Astrocyte of the hippocampus (primary cell): Measurements from ENCODE around the gene SPIB.
"Not testable (repeated sequence)": the region's sequence is repeated elsewhere in the genome, so short reads cannot be mapped to it uniquely, and the experiment has no call there.

ENCODE experiments used
- DNase-seq: peaks from one replicate; pipeline ENCODE4 v3.0.0; 2011; ENCODE audit warnings: low read depth, low spot score

The SPIB gene

DNA sequence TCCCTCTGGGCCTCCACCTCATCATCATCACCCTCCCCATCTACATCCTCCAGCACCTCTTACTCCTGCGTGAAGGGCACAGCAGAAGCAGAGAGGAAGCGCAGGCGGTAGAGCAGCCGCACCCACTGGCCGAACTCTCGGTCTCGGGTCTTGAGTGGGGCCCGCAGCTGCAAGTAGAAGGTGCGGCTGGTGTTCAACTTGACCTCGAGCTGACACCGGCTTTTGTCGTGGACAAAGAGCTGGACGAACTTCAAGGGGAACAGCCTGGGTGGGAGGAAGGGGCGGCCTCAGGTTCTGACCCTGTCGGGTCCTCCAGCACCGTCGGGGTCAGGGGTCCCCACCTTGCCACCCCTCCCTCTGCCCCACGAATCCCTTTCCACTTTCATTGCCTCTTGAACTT lies 48.8 kb downstream of the SPIB start:
- DNase-seq: no peak

- DNase-seq: no peak
These were observed 50.1 kb downstream of the SPIB start for GRCh38 chr19:50468818-50469217.

GRCh38 chr19:50473336-50473735 lies 54.6 kb downstream of the SPIB start:
- DNase-seq: not testable (repeated sequence)

- no peak for DNase-seq
These were observed 56.4 kb downstream of the SPIB start for GRCh38 chr19:50475101-50475568.

- DNase-seq: no peak
These were observed 57.0 kb downstream of the SPIB start for GRCh38 chr19:50475736-50476223.

- DNase-seq: peak; percentile 99
These were observed 57.6 kb downstream of the SPIB start, which contains the start of the genes EMC10 and GARIN5A for GRCh38 chr19:50476224-50476906. Gene EMC10 (plus strand): TSS chr19:50476507. CDS start chr19:50476545, 38 bp downstream. Gene GARIN5A (minus strand): TSS chr19:50476848. CDS start chr19:50476388, 460 bp downstream.

- DNase-seq: no peak
These were observed 58.1 kb downstream of the SPIB start for GRCh38 chr19:50476907-50477238.

GRCh38 chr19:50477751-50478515 lies 59.2 kb downstream of the SPIB start:
- no peak for DNase-seq

- DNase-seq: no peak
These were observed 60.4 kb downstream of the SPIB start for GRCh38 chr19:50478901-50479715.

GRCh38 chr19:50479761-50480251 lies 61.1 kb downstream of the SPIB start:
- no peak for DNase-seq

- DNase-seq: no peak
These were observed 61.8 kb downstream of the SPIB start for GRCh38 chr19:50480281-50481111.
